Gastroesophageal sphincter (tissue), 4 donors: ENCODE data around the gene RSRC1. TPM values are rescaled to one million over a fixed set of nuclear protein-coding genes. Genes with fewer than 3 reads are reported as not detected.

Experiments used
- ATAC-seq: fragments of 150-250 bp; one replicate; pipeline ENCODE4 v1.9.1; 2016; ENCODE audit warnings: mild to moderate bottlenecking, moderate library complexity
- H3K27ac ChIP-seq, 4 donors: fragments of 200-600 bp; sonication (generic) in 3 of 4; 1 replicate in 3 of 4; 2 replicates in 1 of 4; pipeline ENCODE4 v1.5.1; 2016 to 2019
- H3K27me3 ChIP-seq: fragments of 200-600 bp; sonication (generic); one replicate; pipeline ENCODE4 v1.5.1; 2019
- H3K36me3 ChIP-seq, 2 donors: fragments of 200-600 bp; sonication (generic); one replicate each; pipeline ENCODE4 v1.5.1; 2019; ENCODE audit warnings: control low read depth in 1 of 2
- H3K4me1 ChIP-seq, 3 donors: fragments of 200-600 bp; sonication (generic); 1 replicate in 2 of 3; 2 replicates in 1 of 3; pipeline ENCODE4 v1.5.1; 2016 to 2019; ENCODE audit warnings: control low read depth in 2 of 3
- H3K4me3 ChIP-seq, 2 donors: fragments of 200-600 bp; sonication (generic); one replicate each; pipeline ENCODE4 v1.5.1; 2019; ENCODE audit warnings: mild to moderate bottlenecking in 1 of 2, moderate library complexity in 1 of 2
- H3K9me3 ChIP-seq, 3 donors: fragments of 200-600 bp; sonication (generic); one replicate each; pipeline ENCODE4 v1.5.1; 2017 to 2019; ENCODE audit warnings: control low read depth in 2 of 3
- CTCF ChIP-seq, 4 experiments: fragments of 200-600 bp in 2 of 4; fragments of 450-650 bp in 2 of 4; sonication (generic) in 1 of 4; IDR thresholded peaks; one replicate each; pipeline ENCODE4 v1.5.1; 2017 to 2019; ENCODE audit warnings: antibody characterized with exemption in 4 of 4, mild to moderate bottlenecking in 2 of 4, moderate library complexity in 2 of 4
- EP300 ChIP-seq: sonication (generic); formaldehyde crosslinking; IDR thresholded peaks from one replicate; pipeline ENCODE4 v1.6.1; 2017; ENCODE audit warnings: antibody characterized with exemption, mild to moderate bottlenecking
- POLR2A ChIP-seq, 2 donors: fragments of 450-650 bp; IDR thresholded peaks; one replicate each; pipeline ENCODE4 v1.6.1; 2017; ENCODE audit warnings: antibody characterized with exemption in 2 of 2, mild to moderate bottlenecking in 2 of 2, moderate library complexity in 1 of 2
- POLR2AphosphoS5 ChIP-seq: sonication (generic); formaldehyde crosslinking; IDR thresholded peaks from one replicate; pipeline ENCODE4 v1.6.1; 2017; ENCODE audit warnings: antibody characterized with exemption
- WGBS, 2 donors: methylation state at CpG; one replicate each; pipeline ENCODE4 v1.1.5; 2018; ENCODE audit warnings: low coverage in 1 of 2; 5-methylcytosine and 5-hydroxymethylcytosine counted together
- total RNA-seq, 4 donors: library from RNA; depleted of rRNA; stranded (reverse); fragments of >200 nt; gene quantifications; one replicate each; pipeline ENCODE4 v1.1.0, GENCODE V29; 2016

RSRC1 gene
- total RNA-seq, 4 donors from 2014 or later: 40.6 to 66.0 (median 43.9) TPM

- no peaks in the 10 kb centered on the region for H3K9me3 ChIP-seq
- H3K4me1 ChIP-seq: peaks cover 0 to 7% (median 0%) of the 10 kb centered on the region in 3 donors
- TF ChIP-seq CTCF (IDR thresholded peaks at IDR 0.05) (no peak), EP300 (no peak), POLR2A (IDR thresholded peaks at IDR 0.05) (no peak)
- WGBS, 2 donors: 61 to 76% methylated on average over 2 of the region's 2 CpGs
- H3K4me3 ChIP-seq: no peak overlapping the region
- H3K36me3 ChIP-seq: no peaks in the 10 kb centered on the region
- no peak for ATAC-seq
- no peaks in the 10 kb centered on the region for H3K27me3 ChIP-seq
- no peak overlapping the region for H3K27ac ChIP-seq
These were observed 361.2 kb downstream of the RSRC1 start for GRCh38 chr3:158470944-158471638.

GRCh38 chr3:158471639-158472294 is 361.9 kb downstream of the RSRC1 start:
- H3K27ac ChIP-seq: no peak overlapping the region
- ATAC-seq: no peak
- WGBS, 2 donors: 15 to 27% methylated on average over 3 of the region's 3 CpGs
- no peaks in the 10 kb centered on the region for H3K27me3 ChIP-seq
- no peaks in the 10 kb centered on the region for H3K9me3 ChIP-seq
- H3K4me3 ChIP-seq: no peak overlapping the region
- TF ChIP-seq POLR2A (IDR thresholded peaks at IDR 0.05) (no peak), CTCF (IDR thresholded peaks at IDR 0.05) (no peak), POLR2AphosphoS5 (no peak), EP300 (no peak)
- no peaks in the 10 kb centered on the region for H3K36me3 ChIP-seq
- peaks cover 0 to 7% (median 0%) of the 10 kb centered on the region in 3 donors for H3K4me1 ChIP-seq

- 95 to 100% methylated on average over 2 of the region's 2 CpGs for WGBS, 2 donors
- no peaks in the 10 kb centered on the region for H3K9me3 ChIP-seq
- H3K36me3 ChIP-seq: no peaks in the 10 kb centered on the region
- TF ChIP-seq EP300 (no peak), POLR2A (IDR thresholded peaks at IDR 0.05) (no peak), CTCF (IDR thresholded peaks at IDR 0.05) (no peak), POLR2AphosphoS5 (no peak)
- no peak overlapping the region for H3K27ac ChIP-seq
- H3K4me3 ChIP-seq: no peak overlapping the region
- no peaks in the 10 kb centered on the region for H3K4me1 ChIP-seq
- H3K27me3 ChIP-seq: no peaks in the 10 kb centered on the region
- no peak for ATAC-seq
These were observed 369.2 kb downstream of the RSRC1 start for GRCh38 chr3:158479051-158479450.

- 65 to 73% methylated on average over 5 to 7 of the region's 7 CpGs for WGBS, 2 donors
These were observed 373.9 kb downstream of the RSRC1 start for GRCh38 chr3:158483701-158484235.

More at GRCh38 chr3:158483701-158484235, 373.9 kb downstream of the RSRC1 start:
- H3K9me3 ChIP-seq: no peaks in the 10 kb centered on the region
- H3K4me1 ChIP-seq: no peaks in the 10 kb centered on the region
- no peak overlapping the region for H3K27ac ChIP-seq
- no peak for ATAC-seq
- no peak overlapping the region for H3K4me3 ChIP-seq
- H3K36me3 ChIP-seq: no peaks in the 10 kb centered on the region
- H3K27me3 ChIP-seq: no peaks in the 10 kb centered on the region
- TF ChIP-seq POLR2AphosphoS5: no peak
- no peak for TF ChIP-seq POLR2A (IDR thresholded peaks at IDR 0.05)
- no peak for TF ChIP-seq EP300
- TF ChIP-seq CTCF (IDR thresholded peaks at IDR 0.05): no peak
